ENCODE data around the gene PTPMT1.
"Not testable (repeated sequence)": the region's sequence is repeated elsewhere in the genome, so short reads cannot be mapped to it uniquely, and the experiment has no call there.

Gene PTPMT1

DNA sequence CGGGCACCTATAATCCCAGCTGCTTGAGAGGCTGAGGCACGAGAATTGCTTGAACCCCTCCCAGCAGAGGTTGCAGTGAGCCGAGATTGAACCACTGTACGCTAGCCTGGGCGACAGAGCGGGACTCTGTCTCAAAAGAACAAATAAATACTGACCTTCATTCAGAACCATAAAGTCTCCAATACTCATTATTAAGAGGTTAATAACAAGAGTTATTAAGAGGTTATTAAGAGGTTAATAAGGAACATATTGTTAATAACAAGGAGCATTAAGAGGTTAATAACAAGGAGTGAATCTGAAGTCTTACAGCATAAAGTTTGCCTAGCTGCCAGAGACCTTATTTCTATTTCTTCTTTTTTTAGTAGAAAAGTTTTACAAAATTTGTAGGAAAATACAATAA is 20.1 kb upstream of the PTPMT1 start:
- DNase-seq (ENCODE audit: low spot score) (no peak), FAIRE-seq (no peak)

GRCh38 chr11:47546274-47546673 is 19.1 kb upstream of the PTPMT1 start:
- not testable (repeated sequence) for FAIRE-seq; DNase-seq (ENCODE audit: low spot score)

GRCh38 chr11:47550288-47551047 is 14.9 kb upstream of the PTPMT1 start:
- no peak for DNase-seq (ENCODE audit: low spot score)

GRCh38 chr11:47551086-47551485 is 14.3 kb upstream of the PTPMT1 start:
- no peak for FAIRE-seq
- DNase-seq (ENCODE audit: low spot score) = no peak

More at GRCh38 chr11:47550288-47551047, 14.9 kb upstream of the PTPMT1 start:
- FAIRE-seq = no peak

DNA sequence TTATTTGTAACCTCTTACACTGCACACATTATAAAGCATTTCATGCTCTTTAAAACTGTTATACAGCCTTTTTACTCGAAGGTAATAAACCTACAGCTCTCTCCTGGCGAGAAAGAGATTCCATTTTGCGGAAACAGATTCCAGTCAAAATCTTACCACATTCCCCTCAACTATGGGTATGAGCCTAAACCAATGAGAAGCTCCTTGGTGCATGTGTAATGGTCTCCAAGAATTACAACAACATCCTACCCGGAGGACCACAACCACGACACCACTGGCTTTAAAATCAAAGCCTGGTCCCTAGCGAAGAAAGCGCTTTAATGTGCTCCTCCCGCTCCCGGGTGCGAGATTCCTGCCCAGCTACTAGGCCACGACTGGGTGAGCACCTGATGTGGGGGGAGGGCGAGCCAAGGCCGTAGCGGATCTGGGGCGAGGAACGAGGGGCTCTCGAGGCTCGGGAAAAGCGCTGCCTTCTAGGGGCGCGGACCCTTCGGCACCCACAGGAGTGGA is 13.3 kb upstream of the PTPMT1 start:
- DNase-seq (ENCODE audit: low spot score) = peak; percentile 13

DNA sequence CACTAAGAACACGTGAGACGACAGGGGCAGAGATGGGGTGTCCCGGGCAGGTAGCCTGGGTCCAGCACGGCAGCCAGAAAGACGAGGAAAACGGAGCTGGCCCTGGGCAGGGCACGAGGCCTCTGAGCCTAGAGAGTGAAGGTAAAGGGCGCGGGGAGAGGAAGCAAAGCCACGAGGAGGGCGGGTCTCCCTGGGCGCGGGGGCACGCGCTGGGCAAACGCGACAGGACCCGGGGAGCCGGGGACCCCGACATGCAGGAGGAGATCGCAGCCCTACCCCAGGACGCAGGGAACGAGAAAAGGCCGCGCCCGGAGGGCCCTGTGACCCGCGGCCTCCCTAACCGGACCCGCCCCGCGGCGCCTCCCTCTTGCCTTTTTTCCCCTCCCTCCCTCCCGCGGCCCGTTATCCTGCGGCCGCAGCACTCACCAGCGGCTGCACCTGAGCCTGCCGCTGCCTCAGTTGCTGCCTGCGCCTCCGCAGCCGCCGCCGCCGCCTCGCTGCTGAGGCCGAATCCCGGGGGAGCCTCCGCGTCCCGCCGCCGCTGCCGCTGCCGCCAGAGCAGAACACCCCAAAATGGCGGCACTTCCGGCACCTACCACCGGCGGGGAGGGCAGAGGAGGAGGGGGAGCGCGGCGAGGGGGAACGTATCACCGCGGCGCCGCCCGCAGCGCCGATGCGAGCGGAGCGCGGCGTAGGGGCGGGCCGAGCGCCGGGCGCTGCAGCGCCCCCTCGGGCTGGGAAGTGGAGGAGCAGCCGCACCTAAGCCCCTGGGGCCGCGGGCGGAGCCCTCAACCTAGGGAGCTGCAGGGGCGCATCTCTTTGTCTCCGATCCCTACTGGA is 12.6 kb upstream of the PTPMT1 start, which contains the start of gene CELF1:
CELF1 (minus strand) TSS at position 567 of the 840 bp plus-strand sequence. CDS start 53,609 bp downstream, outside the sequence.
- no peak for FAIRE-seq

More for the DNA sequence above, 13.3 kb upstream of the PTPMT1 start:
- no peak for FAIRE-seq

DNA sequence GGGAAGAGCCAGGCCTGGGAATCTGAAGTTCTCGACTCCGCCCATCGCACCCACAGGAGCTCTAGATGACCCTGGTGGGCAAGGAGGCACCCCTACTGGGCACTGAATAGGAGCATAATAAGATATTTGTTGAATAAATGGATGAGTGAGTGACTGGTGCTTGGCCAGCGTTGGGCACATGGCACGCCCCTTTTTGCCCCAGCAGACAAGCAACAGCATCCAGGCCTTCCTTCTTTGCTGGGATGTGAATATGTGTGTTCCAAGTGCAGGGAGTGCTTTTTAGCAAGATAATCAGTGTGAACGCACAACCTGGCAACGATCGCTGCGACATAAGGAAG is 12.0 kb upstream of the PTPMT1 start:
- FAIRE-seq (no peak), DNase-seq (ENCODE audit: low spot score) (no peak)

More for the DNA sequence above, 12.6 kb upstream of the PTPMT1 start, which contains the start of gene CELF1:
- DNase-seq (ENCODE audit: low spot score) = peak; percentile 64

- DNase-seq (ENCODE audit: low spot score); FAIRE-seq: not testable (repeated sequence)
Measured at GRCh38 chr11:47557004-47557403, 8.4 kb upstream of the PTPMT1 start.

GRCh38 chr11:47558695-47559094 is 6.7 kb upstream of the PTPMT1 start:
- peak; percentile 98 for FAIRE-seq
- DNase-seq (ENCODE audit: low spot score) = no peak

- FAIRE-seq (no peak), DNase-seq (ENCODE audit: low spot score) (no peak)
Measured at GRCh38 chr11:47560426-47560825, 5.0 kb upstream of the PTPMT1 start.

GRCh38 chr11:47562393-47562792 is 3.0 kb upstream of the PTPMT1 start:
- not testable (repeated sequence) for FAIRE-seq; DNase-seq (ENCODE audit: low spot score)

DNA sequence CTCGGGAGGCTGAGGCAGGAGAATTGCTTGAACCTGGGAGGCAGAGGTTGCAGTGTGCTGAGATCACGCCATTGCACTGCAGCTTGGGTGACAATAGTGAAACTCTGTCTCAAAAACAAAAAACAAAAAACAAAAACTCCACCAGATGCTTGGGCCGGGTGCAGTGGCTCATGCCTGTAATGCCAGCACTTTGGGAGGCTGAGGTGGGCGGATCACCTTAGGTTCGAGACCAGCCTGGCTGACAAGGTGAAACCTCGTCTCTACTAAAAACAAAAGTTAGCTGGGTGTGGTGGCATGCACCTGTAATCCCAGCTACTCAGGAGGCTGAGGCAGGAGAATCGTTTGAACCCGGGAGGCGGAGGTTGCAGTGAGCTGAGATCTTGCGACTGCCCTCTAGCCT is 1.0 kb upstream of the PTPMT1 start:
- not testable (repeated sequence) for FAIRE-seq; DNase-seq (ENCODE audit: low spot score)

GRCh38 chr11:47564933-47565339 is 463 bp upstream of the PTPMT1 start:
- FAIRE-seq = no peak
- DNase-seq (ENCODE audit: low spot score) = no peak

GRCh38 chr11:47566149-47566698 is 825 bp downstream of the PTPMT1 start:
- FAIRE-seq (no peak), DNase-seq (ENCODE audit: low spot score) (no peak)

DNA sequence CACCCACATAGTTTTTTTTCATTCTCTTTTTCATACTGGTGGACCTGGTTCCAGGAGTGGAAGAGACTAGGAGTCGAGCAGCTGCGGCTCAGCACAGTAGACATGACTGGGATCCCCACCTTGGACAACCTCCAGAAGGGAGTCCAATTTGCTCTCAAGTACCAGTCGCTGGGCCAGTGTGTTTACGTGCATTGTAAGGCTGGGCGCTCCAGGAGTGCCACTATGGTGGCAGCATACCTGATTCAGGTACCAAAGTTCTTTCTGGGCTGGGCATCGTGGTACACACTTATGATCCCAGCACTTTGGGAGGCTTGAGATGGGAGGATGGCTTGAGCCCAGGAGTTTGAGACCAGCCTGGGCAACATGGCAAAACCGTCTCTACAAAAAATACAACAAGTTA is 4.2 kb downstream of the PTPMT1 start:
- no peak for DNase-seq (ENCODE audit: low spot score)
- no peak for FAIRE-seq

GRCh38 chr11:47570651-47571356 is 5.4 kb downstream of the PTPMT1 start:
- no peak for FAIRE-seq
- no peak for DNase-seq (ENCODE audit: low spot score)

- DNase-seq (ENCODE audit: low spot score) (no peak), FAIRE-seq (no peak)
Measured at GRCh38 chr11:47571357-47571729, 5.9 kb downstream of the PTPMT1 start.

GRCh38 chr11:47571895-47572294 is 6.5 kb downstream of the PTPMT1 start:
- DNase-seq (ENCODE audit: low spot score) = no peak
- no peak for FAIRE-seq

DNA sequence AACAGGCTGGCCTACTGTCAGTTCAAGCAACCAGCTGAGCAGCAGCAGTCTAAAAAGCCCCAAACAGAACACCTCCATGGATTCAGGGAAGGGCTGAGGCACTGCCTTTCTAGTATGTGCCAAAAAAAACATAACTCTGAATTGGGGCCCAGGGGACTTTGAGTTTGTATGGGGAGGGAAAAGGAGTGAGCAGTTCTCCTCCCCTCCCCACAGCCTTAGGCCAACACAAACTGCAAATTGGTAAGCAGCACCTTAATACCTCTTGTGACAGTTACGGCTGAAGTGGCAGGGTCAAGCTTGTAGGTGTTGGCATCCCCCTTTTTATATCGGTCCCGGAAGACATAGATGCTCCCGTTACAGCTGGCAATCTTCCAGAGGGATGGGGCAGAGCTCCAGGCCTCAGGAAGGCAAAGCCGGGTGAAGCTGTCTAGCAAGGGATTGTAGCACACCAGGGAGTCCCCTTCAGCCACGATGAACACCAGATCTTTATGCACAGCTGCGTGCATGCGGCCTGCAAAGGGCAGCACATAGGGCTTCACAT is 7.4 kb downstream of the PTPMT1 start:
- DNase-seq (ENCODE audit: low spot score) (no peak), FAIRE-seq (no peak)

DNA sequence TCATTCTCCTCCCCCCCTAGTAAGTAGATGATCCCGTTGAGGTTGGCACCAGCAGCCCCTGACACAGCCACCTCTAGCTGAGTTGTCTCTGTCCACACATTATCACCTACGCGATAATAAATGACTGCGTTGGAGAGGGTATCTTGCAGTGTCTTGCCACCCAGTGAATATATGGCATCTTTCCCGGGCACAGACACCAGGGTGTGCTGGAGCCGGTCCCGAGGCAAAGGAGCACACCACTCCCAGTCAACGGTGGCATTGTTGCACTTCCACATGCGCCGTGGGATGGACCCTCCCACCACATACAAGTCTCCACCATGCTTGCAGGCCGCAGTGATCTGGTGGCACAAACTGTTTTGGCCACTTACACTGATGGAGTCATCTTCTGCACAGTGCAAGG is 7.9 kb downstream of the PTPMT1 start:
- DNase-seq (ENCODE audit: low spot score) (no peak), FAIRE-seq (no peak)

Measured in RCC 7860 (cell line).